Nephron (organoid): ENCODE data around the gene RAB7B.

Experiments
- H3K27ac Mint-ChIP-seq, 3 experiments: 2 replicates each; pipeline ENCODE4 v1.8.0; 2020; ENCODE audit warnings: mixed read lengths in 3 of 3, mild to moderate bottlenecking in 2 of 3, moderate library complexity in 1 of 3
- H3K27me3 Mint-ChIP-seq: 2 replicates; pipeline ENCODE4 v1.8.0; 2021; ENCODE audit warnings: low read depth, mild to moderate bottlenecking, moderate library complexity, mixed read lengths
- H3K36me3 Mint-ChIP-seq: 2 replicates; pipeline ENCODE4 v1.8.0; 2020; ENCODE audit warnings: low read depth, mixed read lengths
- H3K4me1 Mint-ChIP-seq: 2 replicates; pipeline ENCODE4 v1.8.0; 2020; ENCODE audit warnings: mixed read lengths
- H3K4me3 Mint-ChIP-seq, 3 experiments: 2 replicates each; pipeline ENCODE4 v1.8.0; 2020; ENCODE audit warnings: mild to moderate bottlenecking in 3 of 3, mixed read lengths in 3 of 3, moderate library complexity in 2 of 3
- H3K9me3 Mint-ChIP-seq: 2 replicates; pipeline ENCODE4 v1.8.0; 2020; ENCODE audit warnings: mixed read lengths
- TF ChIP-seq, protein P1 (sequence below), 3 experiments: fragments of 200-600 bp; sonication (generic); IDR thresholded peaks; one replicate each; pipeline ENCODE4 v1.5.0; 2021; ENCODE audit warnings: antibody characterized with exemption in 3 of 3; ENCODE audit not compliant: unreplicated experiment in 3 of 3

The RAB7B gene

DNA sequence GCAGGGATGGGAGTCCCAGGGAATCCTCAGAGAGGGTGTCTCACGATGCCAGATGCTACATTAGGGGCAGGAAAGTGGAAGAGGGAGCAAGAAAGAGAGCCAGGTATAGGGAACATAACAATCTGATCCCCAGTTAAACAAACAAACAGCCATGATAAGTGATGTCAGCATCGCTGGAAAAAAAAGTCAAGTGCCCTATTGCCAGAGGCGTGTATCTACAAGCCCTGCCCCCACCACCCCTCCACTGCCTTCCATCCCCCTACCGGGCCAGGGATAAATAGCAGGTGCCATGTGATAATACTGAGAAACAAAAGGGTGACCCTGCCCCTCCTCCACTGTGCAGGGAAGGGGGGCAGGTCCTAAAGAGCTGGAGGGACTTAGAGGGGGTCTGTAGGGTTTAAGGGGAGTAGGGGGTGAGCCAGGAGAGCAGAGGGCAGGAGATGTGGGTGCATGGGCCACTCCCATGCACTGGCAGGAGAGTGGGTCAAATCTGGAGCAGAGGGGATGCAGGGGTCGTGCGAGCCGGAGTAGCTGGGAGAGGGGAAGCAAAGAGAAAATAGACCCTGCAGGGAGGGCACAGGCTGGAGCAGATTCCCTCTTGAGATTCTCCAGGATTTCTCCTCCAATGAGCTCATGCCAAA is 63.4 kb downstream of the RAB7B start:
- H3K27me3 Mint-ChIP-seq = peaks cover 54% of the 10 kb centered on the region
- no peak overlapping the region for H3K4me3 Mint-ChIP-seq
- no peaks in the 10 kb centered on the region for H3K9me3 Mint-ChIP-seq
- H3K4me1 Mint-ChIP-seq = no peaks in the 10 kb centered on the region
- TF ChIP-seq, protein P1, sequence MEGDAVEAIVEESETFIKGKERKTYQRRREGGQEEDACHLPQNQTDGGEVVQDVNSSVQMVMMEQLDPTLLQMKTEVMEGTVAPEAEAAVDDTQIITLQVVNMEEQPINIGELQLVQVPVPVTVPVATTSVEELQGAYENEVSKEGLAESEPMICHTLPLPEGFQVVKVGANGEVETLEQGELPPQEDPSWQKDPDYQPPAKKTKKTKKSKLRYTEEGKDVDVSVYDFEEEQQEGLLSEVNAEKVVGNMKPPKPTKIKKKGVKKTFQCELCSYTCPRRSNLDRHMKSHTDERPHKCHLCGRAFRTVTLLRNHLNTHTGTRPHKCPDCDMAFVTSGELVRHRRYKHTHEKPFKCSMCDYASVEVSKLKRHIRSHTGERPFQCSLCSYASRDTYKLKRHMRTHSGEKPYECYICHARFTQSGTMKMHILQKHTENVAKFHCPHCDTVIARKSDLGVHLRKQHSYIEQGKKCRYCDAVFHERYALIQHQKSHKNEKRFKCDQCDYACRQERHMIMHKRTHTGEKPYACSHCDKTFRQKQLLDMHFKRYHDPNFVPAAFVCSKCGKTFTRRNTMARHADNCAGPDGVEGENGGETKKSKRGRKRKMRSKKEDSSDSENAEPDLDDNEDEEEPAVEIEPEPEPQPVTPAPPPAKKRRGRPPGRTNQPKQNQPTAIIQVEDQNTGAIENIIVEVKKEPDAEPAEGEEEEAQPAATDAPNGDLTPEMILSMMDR (IDR thresholded peaks at IDR 0.05; ENCODE audit: unreplicated experiment in 3 of 3) = peak in 1 of 3 experiments; percentile 10
- no peak overlapping the region for H3K27ac Mint-ChIP-seq
- H3K36me3 Mint-ChIP-seq = no peaks in the 10 kb centered on the region

DNA sequence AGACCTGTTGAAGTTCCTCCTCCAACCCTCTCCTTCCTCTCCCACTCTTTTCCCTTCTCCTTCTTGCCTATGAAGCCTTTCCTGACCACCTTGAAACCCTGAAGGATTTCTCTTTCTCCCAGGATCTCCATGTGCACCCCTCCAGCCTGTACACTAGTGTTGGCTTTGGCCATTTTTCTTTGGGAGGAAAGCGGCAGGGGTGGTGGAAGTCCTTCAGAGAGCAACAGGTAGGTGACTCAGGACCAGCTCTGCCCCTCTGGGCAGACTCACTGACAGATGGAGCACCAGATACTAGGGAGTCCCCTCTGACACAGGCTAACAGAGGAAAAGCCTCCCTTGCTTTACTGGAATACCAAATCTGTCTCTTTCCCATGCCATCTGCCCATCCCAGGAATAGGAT is 64.5 kb downstream of the RAB7B start:
- Mint-ChIP-seq H3K4me3 (no peak overlapping the region), H3K9me3 (no peaks in the 10 kb centered on the region), H3K27ac (no peak overlapping the region), H3K36me3 (no peaks in the 10 kb centered on the region), H3K27me3 (peaks cover 50% of the 10 kb centered on the region), H3K4me1 (no peaks in the 10 kb centered on the region)
- TF ChIP-seq, protein P1 (IDR thresholded peaks at IDR 0.05; ENCODE audit: unreplicated experiment in 3 of 3) = no peak

DNA sequence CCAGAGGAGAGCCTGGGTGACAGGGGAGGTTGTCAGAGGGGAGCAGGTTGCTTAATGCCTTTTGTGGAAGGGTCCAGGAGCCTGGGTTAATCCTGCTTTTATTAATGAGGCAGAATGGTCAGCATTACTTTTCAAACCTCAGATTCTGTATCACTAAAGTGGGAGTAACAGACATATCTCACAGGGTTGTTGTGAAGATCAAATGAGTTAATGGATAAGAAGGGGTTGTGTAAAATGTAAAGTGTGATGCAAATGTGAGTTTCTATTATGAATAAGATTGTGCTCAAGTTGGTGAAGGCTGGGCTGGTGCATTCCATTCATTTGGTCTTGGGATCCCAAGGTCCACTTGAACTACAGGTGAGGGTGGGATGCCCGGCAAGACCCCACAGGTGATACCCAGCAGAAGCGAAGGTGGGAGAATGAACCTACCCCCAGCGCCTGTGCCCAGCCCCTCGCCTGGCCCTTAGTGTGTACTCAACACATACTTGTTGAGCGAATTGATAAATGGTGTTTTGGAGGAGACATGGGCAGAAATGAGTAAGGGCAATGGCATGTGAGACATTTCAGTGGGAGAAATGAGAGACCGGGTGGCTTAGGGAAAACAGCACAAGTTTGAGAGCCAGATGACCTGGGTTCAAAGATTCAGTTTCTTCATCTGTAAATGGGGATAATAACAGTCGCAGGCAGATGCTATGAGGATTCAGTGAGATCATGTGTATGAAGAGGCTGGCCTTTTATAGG is 66.2 kb downstream of the RAB7B start:
- H3K4me3 Mint-ChIP-seq = no peak overlapping the region
- TF ChIP-seq, protein P1 (IDR thresholded peaks at IDR 0.05; ENCODE audit: unreplicated experiment in 3 of 3) = no peak
- no peaks in the 10 kb centered on the region for H3K4me1 Mint-ChIP-seq
- no peaks in the 10 kb centered on the region for H3K9me3 Mint-ChIP-seq
- H3K36me3 Mint-ChIP-seq = no peaks in the 10 kb centered on the region
- no peak overlapping the region for H3K27ac Mint-ChIP-seq
- peaks cover 57% of the 10 kb centered on the region for H3K27me3 Mint-ChIP-seq

DNA sequence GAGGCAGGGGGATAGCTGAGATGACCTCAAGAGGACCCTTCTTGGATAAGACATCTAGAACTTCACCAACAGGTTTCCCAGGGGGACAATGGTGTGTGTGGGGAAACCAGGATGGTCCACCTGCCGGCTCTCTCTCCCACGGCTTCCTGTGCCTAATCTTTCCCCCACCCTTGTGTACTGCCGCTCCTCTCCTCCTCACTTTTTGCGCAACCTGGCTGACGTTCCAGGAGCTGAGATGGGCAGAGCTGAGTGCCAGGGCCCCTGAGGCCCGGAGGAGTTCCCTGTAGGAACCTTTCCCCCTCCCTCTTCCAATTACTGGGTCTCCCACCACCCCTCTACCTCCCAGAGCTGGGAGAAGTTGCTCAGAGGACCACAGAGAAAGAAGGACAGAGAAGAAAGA is 66.9 kb downstream of the RAB7B start:
- no peaks in the 10 kb centered on the region for H3K36me3 Mint-ChIP-seq
- H3K27ac Mint-ChIP-seq = no peak overlapping the region
- no peaks in the 10 kb centered on the region for H3K9me3 Mint-ChIP-seq
- TF ChIP-seq, protein P1 (IDR thresholded peaks at IDR 0.05; ENCODE audit: unreplicated experiment in 3 of 3) = no peak
- no peak overlapping the region for H3K4me3 Mint-ChIP-seq
- H3K27me3 Mint-ChIP-seq = peaks cover 57% of the 10 kb centered on the region
- no peaks in the 10 kb centered on the region for H3K4me1 Mint-ChIP-seq

DNA sequence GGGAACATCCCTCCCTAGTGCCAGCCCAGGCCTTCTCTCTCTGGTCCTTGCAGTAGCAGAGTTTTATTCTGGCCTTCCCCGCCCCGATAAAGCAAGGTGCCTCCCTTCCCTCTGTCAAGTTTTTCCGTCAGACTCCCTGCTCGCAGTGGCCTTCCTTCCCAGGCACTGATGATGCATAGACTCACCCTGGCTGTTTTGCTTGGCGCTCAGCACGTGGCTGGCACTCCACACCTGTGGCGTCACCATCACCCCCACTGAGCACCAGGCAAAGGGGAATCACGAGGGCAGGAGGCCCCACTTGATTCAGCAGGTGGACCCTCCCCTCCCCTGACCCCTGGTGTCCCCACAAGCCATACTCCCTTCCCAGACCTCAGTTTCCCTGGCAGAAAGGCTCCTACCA is 67.3 kb downstream of the RAB7B start:
- H3K27me3 Mint-ChIP-seq = peaks cover 60% of the 10 kb centered on the region
- H3K4me3 Mint-ChIP-seq = no peak overlapping the region
- H3K36me3 Mint-ChIP-seq = no peaks in the 10 kb centered on the region
- peaks cover 4% of the 10 kb centered on the region for H3K4me1 Mint-ChIP-seq
- no peaks in the 10 kb centered on the region for H3K9me3 Mint-ChIP-seq
- TF ChIP-seq, protein P1 (IDR thresholded peaks at IDR 0.05; ENCODE audit: unreplicated experiment in 3 of 3) = no peak
- H3K27ac Mint-ChIP-seq = no peak overlapping the region

DNA sequence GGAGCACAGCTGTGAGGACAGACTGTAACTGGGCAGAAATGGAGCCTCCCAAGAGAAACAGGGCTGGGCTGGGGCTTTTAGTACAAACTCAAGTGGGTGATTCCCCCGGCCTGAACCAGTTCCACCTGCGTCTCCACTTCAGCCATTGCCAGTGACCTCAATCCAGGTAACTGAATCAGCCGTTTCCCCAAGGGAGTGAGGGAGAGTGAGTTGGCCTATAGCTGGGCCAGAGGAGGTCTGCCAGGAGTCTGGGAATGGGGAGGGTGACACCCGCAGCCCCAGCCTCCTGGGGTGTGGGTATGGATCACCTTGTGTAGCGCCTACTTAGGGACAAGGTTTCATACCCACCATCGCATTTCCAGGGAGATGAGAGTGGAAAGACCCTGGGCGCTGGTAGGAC is 68.4 kb downstream of the RAB7B start:
- H3K27me3 Mint-ChIP-seq = peaks cover 56% of the 10 kb centered on the region
- no peaks in the 10 kb centered on the region for H3K36me3 Mint-ChIP-seq
- H3K9me3 Mint-ChIP-seq = no peaks in the 10 kb centered on the region
- H3K4me1 Mint-ChIP-seq = peaks cover 11% of the 10 kb centered on the region
- TF ChIP-seq, protein P1 (IDR thresholded peaks at IDR 0.05; ENCODE audit: unreplicated experiment in 3 of 3) = no peak
- no peak overlapping the region for H3K4me3 Mint-ChIP-seq
- H3K27ac Mint-ChIP-seq = no peak overlapping the region
